K562 (cell line): Measurements from ENCODE around the gene TLCD1. TPM values are rescaled to one million over a fixed set of nuclear protein-coding genes. Genes with fewer than 3 reads are reported as not detected.

Experiments used
- ADNP ChIP-seq: fragments of 200-800 bp; sonication (Bioruptor generic); IDR thresholded peaks from 2 replicates; pipeline ENCODE4 v1.6.1; 2016; ENCODE audit warnings: missing genetic modification characterization, missing compliant biosample characterization
- ESRRA ChIP-seq: fragments of 450-650 bp; IDR thresholded peaks from 2 replicates; pipeline ENCODE4 v1.6.1; 2014; ENCODE audit warnings: low read depth, mild to moderate bottlenecking, moderate library complexity, borderline replicate concordance
- HDAC2 ChIP-seq: fragments of 450-650 bp; IDR thresholded peaks from 2 replicates; pipeline ENCODE4 v1.6.1; 2016; ENCODE audit warnings: mild to moderate bottlenecking
- HEY1 ChIP-seq: fragments of 250-450 bp; sonication (Bioruptor Pico); IDR thresholded peaks from 2 replicates; pipeline ENCODE4 v1.5.0; 2020; ENCODE audit warnings: mild to moderate bottlenecking, moderate library complexity, borderline replicate concordance
- MAFK ChIP-seq: IDR thresholded peaks from 2 replicates; pipeline ENCODE4 v1.6.1; 2011; ENCODE audit warnings: low read length, improper control_type of control experiment
- MAZ ChIP-seq, 2 experiments: fragments of 450-650 bp in 1 of 2; sonication (generic) in 1 of 2; formaldehyde crosslinking; IDR thresholded peaks in 1 of 2; conservative IDR thresholded peaks in 1 of 2; 2 replicates each; pipeline versions ENCODE4 v1.4.0 to v1.5.0; 2020; ENCODE audit warnings: mild to moderate bottlenecking in 1 of 2, missing genetic modification reagents in 1 of 2
- POLR2H ChIP-seq: IDR thresholded peaks from 2 replicates; pipeline ENCODE4 v1.6.1; 2016; ENCODE audit warnings: missing genetic modification characterization, low read depth, mild to moderate bottlenecking, control low read depth, missing compliant biosample characterization, moderate library complexity
- RAD21 ChIP-seq, 2 experiments: fragments of 250-450 bp in 1 of 2; fragments of 450-650 bp in 1 of 2; sonication (Bioruptor Pico) in 1 of 2; formaldehyde crosslinking in 1 of 2; IDR thresholded peaks in 1 of 2; conservative IDR thresholded peaks in 1 of 2; 2 replicates each; pipeline versions ENCODE4 v1.4.0 to v1.8.0; 2020 to 2022; ENCODE audit warnings: mild to moderate bottlenecking in 2 of 2, moderate library complexity in 1 of 2
- RBM14 ChIP-seq: fragments of 200-400 bp; formaldehyde crosslinking; IDR thresholded peaks from 2 replicates; pipeline ENCODE4 v1.6.1; 2018; ENCODE audit warnings: low read depth, mild to moderate bottlenecking, low read length, moderate library complexity, borderline replicate concordance; ENCODE audit not compliant: insufficient read depth
- RBM15 ChIP-seq: fragments of 200-400 bp; formaldehyde crosslinking; IDR thresholded peaks from 2 replicates; pipeline ENCODE4 v1.6.1; 2018; ENCODE audit warnings: mild to moderate bottlenecking, low read length, moderate library complexity; ENCODE audit not compliant: insufficient read depth
- RBM39 ChIP-seq: fragments of 200-400 bp; formaldehyde crosslinking; optimal IDR thresholded peaks from 2 replicates; pipeline ENCODE3; 2018; ENCODE audit warnings: low read depth, low read length
- RNF219 ChIP-seq: fragments of 250-450 bp; sonication (Bioruptor Pico); IDR thresholded peaks from 2 replicates; pipeline ENCODE4 v1.5.0; 2022; ENCODE audit warnings: mild to moderate bottlenecking
- TFAP4 ChIP-seq: sonication (generic); formaldehyde crosslinking; IDR thresholded peaks from 2 replicates; pipeline ENCODE4 v1.8.0; 2022; ENCODE audit warnings: missing genetic modification reagents, mild to moderate bottlenecking, moderate library complexity, borderline replicate concordance
- THRA ChIP-seq: fragments of 450-650 bp; IDR thresholded peaks from 2 replicates; pipeline ENCODE4 v1.6.1; 2017; ENCODE audit warnings: mild to moderate bottlenecking, moderate library complexity
- USF1 ChIP-seq: sonication (generic); formaldehyde crosslinking; IDR thresholded peaks from 2 replicates; pipeline ENCODE4 v1.9.0; 2022; ENCODE audit warnings: mild to moderate bottlenecking, missing genetic modification reagents
- ZNF134 ChIP-seq: fragments of 250-450 bp; sonication (Bioruptor Pico); conservative IDR thresholded peaks from 2 replicates; pipeline ENCODE4 v1.4.0; 2020
- ZNF324 ChIP-seq: fragments of 250-450 bp; sonication (Bioruptor Pico); IDR thresholded peaks from 2 replicates; pipeline ENCODE4 v1.4.0; 2020; ENCODE audit warnings: mild to moderate bottlenecking
- polyA plus RNA-seq, 8 experiments: library from polyadenylated mRNA; depleted of rRNA in 4 of 8; stranded (reverse) in 5 of 8; unstranded in 3 of 8; fragments of >200 nt; fragmentation: Nextera tagmentation in 2 of 8; fragmentation: Illumina TruSeq in 1 of 8; extraction: Ambion mirVana in 2 of 8; extraction: Trizol in 1 of 8; gene quantifications; 2 replicates each; pipeline versions ENCODE4 v1.2.1 to v1.2.3, GENCODE V29; 2011 to 2014; ENCODE audit warnings: inconsistent platforms in 1 of 8, missing spikeins in 1 of 8
- total RNA-seq, 7 experiments: library from RNA; depleted of rRNA in 6 of 7; stranded (reverse); fragments of >200 nt in 6 of 7; fragmentation: Illumina TruSeq in 2 of 7; extraction: Trizol in 2 of 7; gene quantifications; 2 replicates each; pipeline versions ENCODE4 v1.2.1 to v1.2.3, GENCODE V29; 2011 to 2021; ENCODE audit warnings: low replicate concordance in 1 of 7

The TLCD1 gene
- total and polyA plus RNA-seq, 9 of the 15 experiments (the other 6 are each of a cell fraction or from before 2014, with no cell fraction given): 6.8 to 37.7 (median 21.7) TPM

GRCh38 chr17:28743243-28744103, 17.4 kb upstream of the TLCD1 start, which contains the start of gene TRAF4 (continued):
- TF ChIP-seq THRA: no peak
- no peak for TF ChIP-seq HEY1
- no peak for TF ChIP-seq MAFK
- no peak for TF ChIP-seq USF1 (CRISPR knock-in tag)
- peak in 1 of 2 experiments; percentile 49; a peak in 3 of 4 replicates for TF ChIP-seq RAD21 (CRISPR knock-in tag; conservative IDR thresholded peaks at IDR 0.05 in 1 of 2, IDR thresholded peaks at IDR 0.05 in 1 of 2)
- no peak for TF ChIP-seq RBM15
- TF ChIP-seq RBM39: no peak
- no peak for TF ChIP-seq ZNF324 (CRISPR knock-in tag)
- TF ChIP-seq POLR2H (tag): no peak; the same call in 1 of the 2 replicates
- TF ChIP-seq TFAP4 (CRISPR knock-in tag): peak; percentile 96
- no peak; the same call in 1 of the 2 replicates for TF ChIP-seq ESRRA
- TF ChIP-seq ADNP (tag): no peak
- 0 out of 2 replicates have a peak, but pooled peaks have one; percentile 62 for TF ChIP-seq HDAC2
- TF ChIP-seq ZNF134 (CRISPR knock-in tag): no peak; the same call in 1 of the 2 replicates
- no peak for TF ChIP-seq RNF219 (CRISPR knock-in tag)
- TF ChIP-seq RBM14: 0 out of 2 replicates have a peak, but pooled peaks have one; percentile 46
- TF ChIP-seq MAZ (CRISPR knock-in tag; conservative IDR thresholded peaks at IDR 0.05 in 1 of 2, IDR thresholded peaks at IDR 0.05 in 1 of 2): peak in 1 of 2 experiments; percentile 83; a peak in 2 of 4 replicates
